HepG2 (cell line): Measurements from ENCODE around the gene MCAT. TPM values are rescaled to one million over a fixed set of nuclear protein-coding genes. Genes with fewer than 3 reads are reported as not detected.
A peak's percentile ranks its signal among the peaks of the same experiment; 100 is the strongest.

ENCODE experiments used
- ATF4 ChIP-seq, 2 experiments: fragments of 450-650 bp in 1 of 2; sonication (generic) in 1 of 2; formaldehyde crosslinking; IDR thresholded peaks; 2 replicates each; pipeline versions ENCODE4 v1.5.0 to v1.8.0; 2020 to 2022; ENCODE audit warnings: mild to moderate bottlenecking in 1 of 2, missing genetic modification reagents in 1 of 2
- CCDC6 ChIP-seq: sonication (generic); formaldehyde crosslinking; IDR thresholded peaks from 2 replicates; pipeline ENCODE4 v1.8.1; 2022; ENCODE audit warnings: mild to moderate bottlenecking, missing genetic modification reagents, moderate library complexity
- GATAD1 ChIP-seq: IDR thresholded peaks from 2 replicates; pipeline ENCODE4 v1.6.1; 2016; ENCODE audit warnings: missing genetic modification reagents, missing compliant biosample characterization
- HOXA9 ChIP-seq: sonication (generic); formaldehyde crosslinking; IDR thresholded peaks from 2 replicates; pipeline ENCODE4 v1.8.1; 2022; ENCODE audit warnings: missing genetic modification reagents, mild to moderate bottlenecking, moderate library complexity, borderline replicate concordance
- KDM2A ChIP-seq: sonication (generic); formaldehyde crosslinking; IDR thresholded peaks from 2 replicates; pipeline ENCODE4 v1.4.0; 2020; ENCODE audit warnings: low read depth, missing genetic modification reagents, borderline replicate concordance
- KMT2B ChIP-seq: IDR thresholded peaks from 2 replicates; pipeline ENCODE4 v1.6.1; 2016; ENCODE audit warnings: missing genetic modification reagents, missing compliant biosample characterization
- MAFF ChIP-seq: IDR thresholded peaks from 2 replicates; pipeline ENCODE4 v1.6.1; 2011; ENCODE audit warnings: low read depth, low read length, improper control_type of control experiment
- MBD4 ChIP-seq: IDR thresholded peaks from 2 replicates; pipeline ENCODE4 v1.6.1; 2012; ENCODE audit warnings: low read length, inconsistent platforms, borderline replicate concordance
- TSC22D2 ChIP-seq: sonication (generic); formaldehyde crosslinking; IDR thresholded peaks from 2 replicates; pipeline ENCODE4 v1.5.1; 2020; ENCODE audit warnings: missing genetic modification reagents, mild to moderate bottlenecking, borderline replicate concordance
- ZFP41 ChIP-seq: sonication (generic); formaldehyde crosslinking; IDR thresholded peaks from 2 replicates; pipeline ENCODE4 v1.4.0; 2020; ENCODE audit warnings: mild to moderate bottlenecking, missing genetic modification reagents, borderline replicate concordance
- ZNF331 ChIP-seq: sonication (generic); formaldehyde crosslinking; IDR thresholded peaks from 2 replicates; pipeline ENCODE4 v1.4.0; 2020; ENCODE audit warnings: missing genetic modification reagents
- ZNF432 ChIP-seq: sonication (generic); formaldehyde crosslinking; IDR thresholded peaks from 2 replicates; pipeline ENCODE4 v1.5.0; 2020; ENCODE audit warnings: missing genetic modification reagents, mild to moderate bottlenecking, borderline replicate concordance
- ZNF547 ChIP-seq: sonication (generic); formaldehyde crosslinking; IDR thresholded peaks from 2 replicates; pipeline ENCODE4 v1.5.1; 2020; ENCODE audit warnings: mild to moderate bottlenecking, missing genetic modification reagents
- ZNF619 ChIP-seq: sonication (generic); formaldehyde crosslinking; IDR thresholded peaks from 2 replicates; pipeline ENCODE4 v1.4.0; 2020; ENCODE audit warnings: mild to moderate bottlenecking, missing genetic modification reagents
- ZNF629 ChIP-seq: sonication (generic); formaldehyde crosslinking; conservative IDR thresholded peaks from 2 replicates; pipeline ENCODE4 v1.5.0; 2020; ENCODE audit warnings: missing genetic modification reagents
- ZNF772 ChIP-seq: sonication (generic); formaldehyde crosslinking; IDR thresholded peaks from 2 replicates; pipeline ENCODE4 v1.5.0; 2020; ENCODE audit warnings: mild to moderate bottlenecking, missing genetic modification reagents
- ZNF839 ChIP-seq: sonication (generic); formaldehyde crosslinking; IDR thresholded peaks from 2 replicates; pipeline ENCODE4 v1.4.0; 2020; ENCODE audit warnings: missing genetic modification reagents, mild to moderate bottlenecking, borderline replicate concordance
- polyA plus RNA-seq, 8 experiments: library from polyadenylated mRNA; depleted of rRNA in 3 of 8; stranded (reverse) in 7 of 8; unstranded in 1 of 8; fragments of >200 nt; fragmentation: Illumina TruSeq in 4 of 8; extraction: Trizol in 4 of 8; gene quantifications; 2 replicates each; pipeline versions ENCODE4 v1.2.1 to v1.2.3, GENCODE V29; 2011 to 2016; ENCODE audit warnings: low read depth in 4 of 8, missing spikeins in 1 of 8, mixed read lengths in 1 of 8; ENCODE audit not compliant: insufficient read depth in 1 of 8
- total RNA-seq, 5 experiments: library from RNA; depleted of rRNA; stranded (reverse); fragments of >200 nt; fragmentation: Illumina TruSeq; extraction: Trizol; gene quantifications; 2 replicates each; pipeline ENCODE4 v1.2.3, GENCODE V29; 2016; ENCODE audit warnings: low read depth in 1 of 5
- TF ChIP-seq, protein P1 (sequence below): sonication (generic); formaldehyde crosslinking; IDR thresholded peaks from 2 replicates; pipeline ENCODE4 v1.5.0; 2020; ENCODE audit warnings: mild to moderate bottlenecking, missing genetic modification reagents
- TF ChIP-seq, protein P2 (sequence below), 2 experiments: sonication (generic) in 1 of 2; formaldehyde crosslinking in 1 of 2; IDR thresholded peaks; 2 replicates each; pipeline versions ENCODE4 v1.6.1 to v1.9.0; 2014 to 2022; ENCODE audit warnings: antibody characterized with exemption in 1 of 2, borderline replicate concordance in 1 of 2, inconsistent platforms in 1 of 2, low read depth in 1 of 2, missing genetic modification reagents in 1 of 2

The MCAT gene
- total and polyA plus RNA-seq, 2 of the 13 experiments (the other 11 are each of a cell fraction or from before 2014, with no cell fraction given), result 9.3 to 16.7 TPM

- TF ChIP-seq, protein P1, sequence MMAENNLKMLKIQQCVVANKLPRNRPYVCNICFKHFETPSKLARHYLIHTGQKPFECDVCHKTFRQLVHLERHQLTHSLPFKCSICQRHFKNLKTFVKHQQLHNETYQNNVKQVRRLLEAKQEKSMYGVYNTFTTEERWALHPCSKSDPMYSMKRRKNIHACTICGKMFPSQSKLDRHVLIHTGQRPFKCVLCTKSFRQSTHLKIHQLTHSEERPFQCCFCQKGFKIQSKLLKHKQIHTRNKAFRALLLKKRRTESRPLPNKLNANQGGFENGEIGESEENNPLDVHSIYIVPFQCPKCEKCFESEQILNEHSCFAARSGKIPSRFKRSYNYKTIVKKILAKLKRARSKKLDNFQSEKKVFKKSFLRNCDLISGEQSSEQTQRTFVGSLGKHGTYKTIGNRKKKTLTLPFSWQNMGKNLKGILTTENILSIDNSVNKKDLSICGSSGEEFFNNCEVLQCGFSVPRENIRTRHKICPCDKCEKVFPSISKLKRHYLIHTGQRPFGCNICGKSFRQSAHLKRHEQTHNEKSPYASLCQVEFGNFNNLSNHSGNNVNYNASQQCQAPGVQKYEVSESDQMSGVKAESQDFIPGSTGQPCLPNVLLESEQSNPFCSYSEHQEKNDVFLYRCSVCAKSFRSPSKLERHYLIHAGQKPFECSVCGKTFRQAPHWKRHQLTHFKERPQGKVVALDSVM, result peak; percentile 63
- TF ChIP-seq ATF4 (CRISPR knock-in tag; IDR thresholded peaks at IDR 0.05) (peak in 1 of 2 experiments; percentile 53; a peak in 2 of 4 replicates), ZNF839 (CRISPR knock-in tag) (no peak; the same call in 1 of the 2 replicates), ZFP41 (CRISPR knock-in tag) (no peak), TSC22D2 (CRISPR knock-in tag) (no peak; the same call in 1 of the 2 replicates), HOXA9 (CRISPR knock-in tag) (no peak), ZNF619 (CRISPR knock-in tag) (peak; percentile 91; the same call in 1 of the 2 replicates), GATAD1 (CRISPR knock-in tag) (peak; percentile 83), KMT2B (peak; percentile 52; the same call in 1 of the 2 replicates), ZNF629 (CRISPR knock-in tag) (no peak), KDM2A (peak; percentile 52; the same call in 1 of the 2 replicates), MAFF (no peak), ZNF547 (CRISPR knock-in tag) (peak; percentile 80), ZNF432 (CRISPR knock-in tag) (no peak), MBD4 (no peak), CCDC6 (0 out of 2 replicates have a peak, but pooled peaks have one; percentile 28), ZNF772 (peak; percentile 20; the same call in 1 of the 2 replicates), ZNF331 (peak; percentile 19; the same call in 1 of the 2 replicates)
- TF ChIP-seq, protein P2, sequence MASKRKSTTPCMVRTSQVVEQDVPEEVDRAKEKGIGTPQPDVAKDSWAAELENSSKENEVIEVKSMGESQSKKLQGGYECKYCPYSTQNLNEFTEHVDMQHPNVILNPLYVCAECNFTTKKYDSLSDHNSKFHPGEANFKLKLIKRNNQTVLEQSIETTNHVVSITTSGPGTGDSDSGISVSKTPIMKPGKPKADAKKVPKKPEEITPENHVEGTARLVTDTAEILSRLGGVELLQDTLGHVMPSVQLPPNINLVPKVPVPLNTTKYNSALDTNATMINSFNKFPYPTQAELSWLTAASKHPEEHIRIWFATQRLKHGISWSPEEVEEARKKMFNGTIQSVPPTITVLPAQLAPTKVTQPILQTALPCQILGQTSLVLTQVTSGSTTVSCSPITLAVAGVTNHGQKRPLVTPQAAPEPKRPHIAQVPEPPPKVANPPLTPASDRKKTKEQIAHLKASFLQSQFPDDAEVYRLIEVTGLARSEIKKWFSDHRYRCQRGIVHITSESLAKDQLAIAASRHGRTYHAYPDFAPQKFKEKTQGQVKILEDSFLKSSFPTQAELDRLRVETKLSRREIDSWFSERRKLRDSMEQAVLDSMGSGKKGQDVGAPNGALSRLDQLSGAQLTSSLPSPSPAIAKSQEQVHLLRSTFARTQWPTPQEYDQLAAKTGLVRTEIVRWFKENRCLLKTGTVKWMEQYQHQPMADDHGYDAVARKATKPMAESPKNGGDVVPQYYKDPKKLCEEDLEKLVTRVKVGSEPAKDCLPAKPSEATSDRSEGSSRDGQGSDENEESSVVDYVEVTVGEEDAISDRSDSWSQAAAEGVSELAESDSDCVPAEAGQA (IDR thresholded peaks at IDR 0.05; ENCODE audit: low read depth), result no peak; the same call in 1 of the 2 replicates
- TF ChIP-seq, protein P2 (CRISPR knock-in tag; IDR thresholded peaks at IDR 0.05; ENCODE audit: borderline replicate concordance), result no peak
Measured at GRCh38 chr22:43088984-43089717, 54.0 kb downstream of the MCAT start, which contains the start of gene TTLL1 (continued).
